Nephron (organoid): ENCODE data around the gene LRIT3.

Experiments
- H3K27ac Mint-ChIP-seq, 3 experiments: 2 replicates each; pipeline ENCODE4 v1.8.0; 2020; ENCODE audit warnings: mixed read lengths in 3 of 3, mild to moderate bottlenecking in 2 of 3, moderate library complexity in 1 of 3
- H3K27me3 Mint-ChIP-seq: 2 replicates; pipeline ENCODE4 v1.8.0; 2021; ENCODE audit warnings: low read depth, mild to moderate bottlenecking, moderate library complexity, mixed read lengths
- H3K36me3 Mint-ChIP-seq: 2 replicates; pipeline ENCODE4 v1.8.0; 2020; ENCODE audit warnings: low read depth, mixed read lengths
- H3K4me1 Mint-ChIP-seq: 2 replicates; pipeline ENCODE4 v1.8.0; 2020; ENCODE audit warnings: mixed read lengths
- H3K4me3 Mint-ChIP-seq, 3 experiments: 2 replicates each; pipeline ENCODE4 v1.8.0; 2020; ENCODE audit warnings: mild to moderate bottlenecking in 3 of 3, mixed read lengths in 3 of 3, moderate library complexity in 2 of 3
- H3K9me3 Mint-ChIP-seq: 2 replicates; pipeline ENCODE4 v1.8.0; 2020; ENCODE audit warnings: mixed read lengths
- CTCF ChIP-seq, 3 experiments: fragments of 200-600 bp; sonication (generic); IDR thresholded peaks; one replicate each; pipeline ENCODE4 v1.5.0; 2021; ENCODE audit warnings: antibody characterized with exemption in 3 of 3; ENCODE audit not compliant: unreplicated experiment in 3 of 3

The LRIT3 gene

DNA sequence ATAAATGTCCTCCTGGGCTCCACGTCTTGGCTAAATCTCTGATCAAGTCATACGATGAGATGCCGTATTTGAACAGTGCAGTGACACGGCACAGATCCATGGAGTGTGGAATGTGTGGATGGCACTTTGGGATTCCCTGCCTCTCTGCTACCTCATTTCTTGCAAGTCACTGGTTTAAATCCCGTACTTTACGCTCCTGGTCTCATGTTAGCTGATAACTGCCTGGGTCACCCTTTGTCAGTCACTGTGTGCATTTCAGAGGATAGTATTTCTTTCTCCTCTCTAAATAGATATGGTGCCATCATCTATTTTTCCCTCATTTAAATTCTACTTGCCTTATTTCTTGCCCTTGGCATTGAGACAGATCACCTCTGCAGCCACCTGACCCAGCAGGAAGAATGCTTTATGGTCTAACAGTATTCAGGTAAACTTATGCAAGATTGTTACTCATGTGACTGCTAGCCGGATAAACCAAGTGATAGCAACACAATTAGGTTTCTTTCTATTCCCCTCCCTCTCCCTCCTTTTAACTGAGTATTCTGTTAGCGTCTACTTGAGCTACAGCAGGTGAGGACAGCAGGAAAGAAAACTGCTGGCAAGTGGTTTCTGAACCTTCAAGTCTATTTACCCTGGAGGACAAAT is 67.6 kb downstream of the LRIT3 start:
- no peaks in the 10 kb centered on the region for H3K27me3 Mint-ChIP-seq

GRCh38 chr4:109916027-109916409 is 68.1 kb downstream of the LRIT3 start:
- Mint-ChIP-seq H3K36me3 (no peaks in the 10 kb centered on the region), H3K9me3 (no peaks in the 10 kb centered on the region), H3K27me3 (no peaks in the 10 kb centered on the region), H3K4me3 (no peak overlapping the region), H3K27ac (no peak overlapping the region), H3K4me1 (peaks cover 28% of the 10 kb centered on the region)
- no peak for TF ChIP-seq CTCF (IDR thresholded peaks at IDR 0.05; ENCODE audit: unreplicated experiment in 3 of 3)

More for the DNA sequence above, 67.6 kb downstream of the LRIT3 start:
- TF ChIP-seq CTCF (IDR thresholded peaks at IDR 0.05; ENCODE audit: unreplicated experiment in 3 of 3) = no peak
- H3K27ac Mint-ChIP-seq = no peak overlapping the region
- H3K36me3 Mint-ChIP-seq = no peaks in the 10 kb centered on the region
- no peak overlapping the region for H3K4me3 Mint-ChIP-seq
- peaks cover 28% of the 10 kb centered on the region for H3K4me1 Mint-ChIP-seq
- no peaks in the 10 kb centered on the region for H3K9me3 Mint-ChIP-seq

DNA sequence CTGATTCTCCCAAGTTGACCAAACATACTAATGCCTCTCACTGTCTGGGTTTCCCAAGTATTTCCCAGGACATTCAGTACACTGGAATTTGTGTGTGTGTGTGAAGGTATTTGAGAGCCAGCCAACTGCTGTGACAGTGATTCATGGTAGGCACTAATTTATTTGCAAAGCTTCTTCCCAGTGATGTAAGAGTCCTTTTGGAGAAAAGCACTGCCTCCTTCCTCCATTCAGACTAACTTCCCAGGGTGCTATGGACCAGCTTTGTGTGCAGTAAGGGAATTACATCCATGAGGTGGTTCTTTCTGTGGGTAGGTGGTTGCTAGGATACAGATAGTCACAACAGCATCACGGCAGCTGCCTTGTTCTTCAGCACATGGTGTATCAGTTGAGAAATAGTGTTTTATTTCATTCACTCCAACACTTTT is 73.5 kb downstream of the LRIT3 start:
- Mint-ChIP-seq H3K27ac (peak overlapping the region in 1 of 3 experiments; percentile 2), H3K9me3 (no peaks in the 10 kb centered on the region), H3K4me1 (peaks cover 4% of the 10 kb centered on the region), H3K27me3 (no peaks in the 10 kb centered on the region), H3K36me3 (no peaks in the 10 kb centered on the region), H3K4me3 (no peak overlapping the region)
- TF ChIP-seq CTCF (IDR thresholded peaks at IDR 0.05; ENCODE audit: unreplicated experiment in 3 of 3) = no peak
